Retinal pigment epithelial cell (primary cell): ENCODE data around the gene SLBP.

Source experiments
- DNase-seq: peaks from one replicate; pipeline ENCODE4 v3.0.0-alpha.2; 2010; ENCODE audit warnings: low read depth
- H3K4me3 ChIP-seq: 2 replicates; pipeline ENCODE4 v1.5.1; 2011; ENCODE audit warnings: mild to moderate bottlenecking, low read length, control low read depth, moderate library complexity
- TF ChIP-seq, protein P1 (sequence below): conservative IDR thresholded peaks from 2 replicates; pipeline ENCODE4 v1.5.1; 2011; ENCODE audit warnings: low read depth, low read length, control low read depth, inconsistent platforms

Gene SLBP

DNA sequence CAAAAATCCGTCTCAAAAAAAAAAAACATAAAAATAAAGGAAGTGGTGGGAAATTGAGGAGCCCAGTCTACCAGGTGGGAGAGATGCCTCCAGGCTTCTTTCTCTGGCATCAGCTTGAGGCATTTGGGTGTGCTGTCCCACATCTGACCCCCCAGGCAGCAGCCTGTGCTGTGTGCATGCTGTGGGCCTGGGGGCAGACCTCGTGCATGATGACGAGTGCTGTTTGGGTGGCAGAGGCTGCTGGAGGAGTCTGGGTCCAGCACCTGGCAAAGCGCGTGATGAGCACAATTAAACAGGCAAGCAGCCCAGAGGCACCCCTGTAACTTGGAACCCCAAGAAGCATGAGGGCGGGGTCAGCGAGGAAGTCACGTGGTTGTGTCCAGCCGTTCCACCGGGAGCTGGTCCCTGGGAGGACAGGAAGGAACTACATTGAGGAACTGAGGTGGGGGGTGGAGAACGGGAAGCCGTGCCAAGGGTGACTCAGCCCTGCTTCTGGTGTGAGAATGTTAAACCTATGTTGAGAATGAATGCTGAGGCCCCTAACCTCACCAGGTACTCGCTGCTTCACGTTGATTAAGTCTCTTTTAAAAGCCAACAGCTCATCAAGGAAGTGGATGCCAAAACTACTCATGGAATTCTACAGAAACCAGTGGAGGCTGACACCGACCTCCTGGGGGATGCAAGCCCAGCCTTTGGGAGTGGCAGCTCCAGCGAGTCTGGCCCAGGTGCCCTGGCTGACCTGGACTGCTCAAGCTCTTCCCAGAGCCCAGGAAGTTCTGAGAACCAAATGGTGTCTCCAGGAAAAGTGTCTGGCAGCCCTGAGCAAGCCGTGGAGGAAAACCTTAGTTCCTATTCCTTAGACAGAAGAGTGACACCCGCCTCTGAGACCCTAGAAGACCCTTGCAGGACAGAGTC, 15.3 kb upstream of the SLBP start:
- peak; percentile 87 for DNase-seq
- H3K4me3 ChIP-seq, result no peak overlapping the region
- TF ChIP-seq, protein P1, sequence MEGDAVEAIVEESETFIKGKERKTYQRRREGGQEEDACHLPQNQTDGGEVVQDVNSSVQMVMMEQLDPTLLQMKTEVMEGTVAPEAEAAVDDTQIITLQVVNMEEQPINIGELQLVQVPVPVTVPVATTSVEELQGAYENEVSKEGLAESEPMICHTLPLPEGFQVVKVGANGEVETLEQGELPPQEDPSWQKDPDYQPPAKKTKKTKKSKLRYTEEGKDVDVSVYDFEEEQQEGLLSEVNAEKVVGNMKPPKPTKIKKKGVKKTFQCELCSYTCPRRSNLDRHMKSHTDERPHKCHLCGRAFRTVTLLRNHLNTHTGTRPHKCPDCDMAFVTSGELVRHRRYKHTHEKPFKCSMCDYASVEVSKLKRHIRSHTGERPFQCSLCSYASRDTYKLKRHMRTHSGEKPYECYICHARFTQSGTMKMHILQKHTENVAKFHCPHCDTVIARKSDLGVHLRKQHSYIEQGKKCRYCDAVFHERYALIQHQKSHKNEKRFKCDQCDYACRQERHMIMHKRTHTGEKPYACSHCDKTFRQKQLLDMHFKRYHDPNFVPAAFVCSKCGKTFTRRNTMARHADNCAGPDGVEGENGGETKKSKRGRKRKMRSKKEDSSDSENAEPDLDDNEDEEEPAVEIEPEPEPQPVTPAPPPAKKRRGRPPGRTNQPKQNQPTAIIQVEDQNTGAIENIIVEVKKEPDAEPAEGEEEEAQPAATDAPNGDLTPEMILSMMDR, result no peak

DNA sequence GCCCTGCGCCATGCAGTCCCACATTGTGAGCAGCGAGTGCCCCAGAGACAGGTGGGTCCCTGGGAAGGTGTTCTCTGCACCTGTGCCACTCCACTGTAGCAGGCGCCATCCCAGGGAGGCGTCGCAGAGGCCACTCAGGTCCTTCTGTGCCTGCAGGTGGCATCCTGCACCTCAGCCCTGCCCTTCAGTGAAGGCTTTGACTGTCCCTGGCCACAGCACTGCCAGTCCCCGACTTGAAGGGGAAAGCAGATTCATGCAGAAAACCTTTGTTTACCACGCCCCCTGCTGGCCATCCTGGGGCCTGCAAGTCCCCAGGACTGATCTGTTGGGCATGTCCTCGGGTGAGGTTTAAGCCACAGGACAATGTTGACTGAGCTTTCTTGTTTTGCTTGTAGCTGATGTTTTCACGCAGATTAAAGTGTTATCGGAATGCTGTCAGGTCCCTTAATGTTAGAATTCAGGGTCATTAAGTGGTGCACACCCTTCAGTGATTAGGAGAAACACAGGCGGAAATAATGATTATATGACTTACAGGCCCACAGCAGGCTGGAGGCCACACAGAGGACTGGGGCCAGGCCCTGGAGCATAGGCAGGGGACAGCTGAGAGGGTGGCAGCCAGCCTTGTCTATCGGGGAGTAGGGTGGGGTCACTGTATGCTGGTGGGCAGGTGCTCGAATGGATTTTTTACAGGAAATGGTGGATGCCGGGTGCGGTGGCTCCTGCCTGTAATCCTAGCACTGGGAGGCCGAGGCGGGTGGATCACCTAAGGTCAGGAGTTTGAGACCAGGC, 14.2 kb upstream of the SLBP start:
- TF ChIP-seq, protein P1, result peak; percentile 99
- DNase-seq, result no peak
- no peak overlapping the region for H3K4me3 ChIP-seq

DNA sequence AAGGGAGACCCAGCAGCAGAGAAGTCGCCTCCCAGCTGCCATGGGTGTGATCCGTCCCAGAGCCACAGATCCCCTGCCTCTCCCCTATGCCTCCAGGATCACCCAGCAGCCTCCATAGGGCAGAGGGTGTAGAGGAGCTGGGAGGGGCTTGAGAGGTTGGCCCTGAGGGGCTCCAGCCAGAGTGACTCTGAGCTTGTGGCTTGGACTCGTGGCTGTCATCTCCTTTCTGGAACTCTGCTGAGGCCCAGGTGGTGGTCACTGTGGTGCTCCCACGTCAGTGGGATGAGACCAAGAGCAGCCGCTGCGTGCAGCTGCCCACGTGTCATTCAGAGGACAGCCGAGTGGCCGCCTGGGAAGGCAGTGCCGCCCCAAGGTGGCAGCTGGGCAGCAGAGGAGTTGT, 13.4 kb upstream of the SLBP start:
- DNase-seq, result no peak
- TF ChIP-seq, protein P1, result no peak
- no peak overlapping the region for H3K4me3 ChIP-seq

DNA sequence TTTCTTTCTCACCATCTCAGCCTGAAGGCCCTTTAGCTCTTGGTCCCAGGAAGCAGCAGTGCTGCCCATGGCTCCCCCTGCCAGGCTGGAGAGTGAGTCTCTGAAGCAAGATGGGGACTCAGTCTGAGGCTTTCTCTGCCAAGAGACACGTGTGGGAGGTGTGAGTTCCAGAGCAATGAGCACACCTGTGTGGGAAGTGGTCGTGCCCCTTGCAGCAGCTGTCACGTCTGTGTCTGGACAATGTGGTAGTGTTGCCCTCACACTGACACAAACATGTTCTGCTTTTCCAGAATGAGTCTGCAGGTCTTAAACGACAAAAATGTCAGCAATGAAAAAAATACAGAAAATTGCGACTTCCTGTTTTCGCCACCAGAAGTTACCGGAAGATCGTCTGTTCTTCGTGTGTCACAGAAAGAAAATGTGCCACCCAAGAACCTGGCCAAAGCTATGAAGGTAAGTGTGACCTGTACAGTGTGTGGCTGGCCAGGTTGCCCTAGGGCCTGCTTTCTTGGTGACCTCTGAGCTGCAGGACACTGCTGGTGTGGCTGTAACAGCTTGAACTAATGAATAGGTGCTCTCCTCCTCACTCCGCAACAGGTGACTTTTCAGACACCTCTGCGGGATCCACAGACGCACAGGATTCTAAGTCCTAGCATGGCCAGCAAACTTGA, 11.1 kb upstream of the SLBP start:
- TF ChIP-seq, protein P1, result no peak
- peak overlapping the region; percentile 68 for H3K4me3 ChIP-seq
- no peak for DNase-seq

DNA sequence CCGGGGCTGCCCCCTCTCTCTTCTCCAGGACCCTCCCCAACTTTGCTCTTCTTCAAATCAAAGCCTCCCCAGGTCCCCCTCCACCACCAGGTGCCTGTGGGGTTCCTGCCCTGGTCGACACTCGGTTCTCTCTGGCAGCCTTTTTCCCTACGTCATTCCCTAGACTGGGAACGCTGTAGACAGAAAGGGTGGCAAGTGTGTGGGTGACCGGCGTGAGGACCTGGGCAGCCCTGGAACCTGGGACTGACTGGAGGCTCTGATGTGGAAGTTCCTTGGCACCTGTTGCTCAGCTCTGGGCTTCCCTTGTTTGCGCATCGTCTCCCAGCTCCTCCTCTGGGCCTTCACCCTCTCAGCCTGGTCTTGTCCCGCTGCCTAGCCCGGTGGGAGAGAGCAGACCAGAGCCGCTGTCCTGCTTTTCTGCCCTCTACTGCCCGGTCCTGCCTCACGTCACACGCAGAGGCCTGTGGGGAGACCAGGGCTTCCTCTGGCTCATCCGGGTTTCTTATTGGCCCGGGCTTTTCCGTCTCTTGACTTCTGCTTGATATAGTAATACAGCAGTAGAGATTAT, 10.5 kb upstream of the SLBP start:
- H3K4me3 ChIP-seq, result peak overlapping the region; percentile 68
- DNase-seq, result no peak
- TF ChIP-seq, protein P1, result no peak

DNA sequence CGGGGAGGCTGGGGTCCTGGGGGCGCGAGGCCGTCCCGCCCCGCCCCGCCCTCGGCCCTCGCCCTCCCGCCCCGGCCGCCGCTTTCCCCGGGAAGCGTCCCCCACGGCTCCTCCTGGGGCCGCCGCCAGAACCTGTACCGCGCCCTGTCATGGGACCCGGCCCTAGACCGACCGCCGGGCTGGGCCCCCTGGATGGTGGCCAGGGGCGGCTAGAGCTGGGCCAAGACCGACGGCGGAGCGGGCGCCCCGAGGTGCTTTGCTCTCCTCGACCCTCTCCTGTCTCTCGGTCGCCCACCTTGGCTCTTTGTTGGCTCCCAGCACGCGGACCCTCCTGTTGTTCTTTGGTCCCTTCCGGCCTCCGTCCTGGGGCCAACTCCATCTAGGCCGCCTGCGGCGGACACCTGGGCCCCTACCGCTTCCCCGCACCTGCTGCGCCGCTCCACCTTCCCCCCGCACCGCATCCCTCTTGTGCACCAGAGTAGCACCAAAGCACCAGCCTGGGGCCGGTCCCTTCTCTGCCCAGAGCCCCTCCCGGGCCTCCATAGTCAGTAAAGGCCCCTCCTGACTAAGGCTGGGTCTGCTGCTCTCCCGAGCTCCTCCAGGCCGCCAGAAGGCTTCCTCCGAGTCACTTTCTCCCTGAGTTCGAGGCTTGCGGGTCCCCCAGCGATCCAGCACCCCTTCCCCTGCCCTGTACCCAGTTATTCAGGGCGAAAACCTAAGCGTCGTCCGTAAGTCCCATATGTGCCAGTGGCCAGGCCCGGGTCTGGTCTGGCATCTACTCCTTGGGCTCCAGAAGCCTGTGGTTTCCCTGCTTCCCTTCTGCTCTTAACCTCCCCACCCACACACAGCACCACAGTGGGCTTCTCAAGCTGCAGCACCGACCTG, 9.8 kb upstream of the SLBP start:
- TF ChIP-seq, protein P1, result no peak
- H3K4me3 ChIP-seq, result peak overlapping the region; percentile 68
- no peak for DNase-seq
